ENCODE results near the gene GRIFIN. TPM values are rescaled to one million over a fixed set of nuclear protein-coding genes. Genes with fewer than 3 reads are reported as not detected.

GRIFIN gene
- total and polyA plus RNA-seq, 2 donors (not counting 1 experiment from before 2014, with no cell fraction given) = not detected

DNA sequence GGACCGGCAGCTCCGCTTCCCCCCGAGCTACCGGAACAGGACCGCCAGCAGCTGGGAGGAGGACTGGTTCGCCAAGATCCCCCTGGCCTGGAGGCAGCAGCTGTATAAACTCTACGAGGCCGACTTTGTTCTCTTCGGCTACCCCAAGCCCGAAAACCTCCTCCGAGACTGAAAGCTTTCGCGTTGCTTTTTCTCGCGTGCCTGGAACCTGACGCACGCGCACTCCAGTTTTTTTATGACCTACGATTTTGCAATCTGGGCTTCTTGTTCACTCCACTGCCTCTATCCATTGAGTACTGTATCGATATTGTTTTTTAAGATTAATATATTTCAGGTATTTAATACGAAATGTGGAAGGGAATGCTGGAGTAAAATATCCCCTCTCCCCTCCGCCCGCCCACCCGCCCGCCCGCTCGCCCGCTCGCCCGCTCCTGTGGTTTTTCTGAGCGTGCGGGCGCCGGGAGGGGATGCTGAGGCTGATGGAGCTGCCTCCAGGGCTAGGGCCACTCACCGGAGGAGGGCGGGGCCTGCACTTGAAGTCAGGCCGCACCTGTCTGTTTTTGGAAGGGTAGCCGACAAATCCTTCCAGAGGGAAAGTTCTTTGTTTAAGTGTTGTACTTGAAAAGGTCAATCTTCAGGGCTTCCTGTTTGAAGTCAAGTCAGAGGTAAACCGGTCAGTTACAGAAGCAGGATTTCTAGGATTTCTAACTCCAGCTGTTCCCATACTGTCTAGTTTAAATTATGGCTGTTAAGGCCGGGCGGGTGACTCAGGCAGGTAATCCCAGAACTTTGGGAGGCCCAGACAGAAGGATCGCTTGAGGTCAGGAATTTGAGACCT, 42.3 kb downstream of the GRIFIN start:
- Histone ChIP-seq H3K27me3 (replicated peaks in 1 of 4; ENCODE audit: control extremely low read depth in 1 of 4, control insufficient read depth in 3 of 4, insufficient read depth in 4 of 4, low read length in 3 of 4) (no peaks in the 10 kb centered on the region), H3K9me3 (ENCODE audit: control extremely low read depth in 1 of 3, control insufficient read depth in 2 of 3, insufficient read depth in 1 of 3, low read length in 2 of 3) (peaks cover 0 to 25% (median 11%) of the 10 kb centered on the region in 3 donors), H3K4me2 (replicated peaks; ENCODE audit: low read depth, low read length, poor library complexity, severe bottlenecking) (no peak overlapping the region), H2AFZ (ENCODE audit: insufficient read depth, low read depth, low read length, poor library complexity, severe bottlenecking) (no peak overlapping the region), H3K9ac (ENCODE audit: low read length) (no peak overlapping the region), H3K79me2 (ENCODE audit: control insufficient read depth, insufficient read depth, low read length) (peaks cover 25% of the 10 kb centered on the region), H3K4me1 (ENCODE audit: control insufficient read depth in 2 of 2, insufficient read depth in 2 of 2, low read length in 2 of 2) (no peaks in the 10 kb centered on the region), H4K20me1 (ENCODE audit: control insufficient read depth, insufficient read depth, low read length, poor library complexity, severe bottlenecking) (no peaks in the 10 kb centered on the region), H3K27ac (ENCODE audit: low read length in 2 of 2) (no peak overlapping the region), H3K36me3 (replicated peaks in 1 of 2; ENCODE audit: control extremely low read depth in 1 of 2, control insufficient read depth in 1 of 2, extremely low read depth in 1 of 2, insufficient read depth in 2 of 2, low read length in 1 of 2) (peaks cover 0 to 33% of the 10 kb centered on the region in 2 experiments), H3K4me3 (ENCODE audit: control extremely low read depth in 1 of 5, extremely low read depth in 1 of 5, insufficient read depth in 1 of 5, low read depth in 2 of 5, low read length in 4 of 5) (no peak overlapping the region)
- Mint-ChIP-seq H3K4me1 (no peaks in the 10 kb centered on the region), H3K27ac (no peak overlapping the region), H3K9me3 (ENCODE audit: insufficient read depth) (peaks cover 4% of the 10 kb centered on the region), H3K4me3 (no peak overlapping the region), H3K27me3 (no peaks in the 10 kb centered on the region)
- ATAC-seq (ENCODE audit: low read depth) (no peak), DNase-seq (no peak)
- ChIA-PET POLR2A (interaction anchor here (0.6 kb wide), 1 partner anchor 51 kb away, joined by 3 read pairs; no protein-coding TSS in a partner anchor), CTCF (no interaction called here)
- no peak for TF ChIP-seq EZH2 (IDR thresholded peaks at IDR 0.05; ENCODE audit: borderline replicate concordance, insufficient read depth, low read depth, low read length, poor library complexity, severe bottlenecking)
- TF ChIP-seq, protein P1, sequence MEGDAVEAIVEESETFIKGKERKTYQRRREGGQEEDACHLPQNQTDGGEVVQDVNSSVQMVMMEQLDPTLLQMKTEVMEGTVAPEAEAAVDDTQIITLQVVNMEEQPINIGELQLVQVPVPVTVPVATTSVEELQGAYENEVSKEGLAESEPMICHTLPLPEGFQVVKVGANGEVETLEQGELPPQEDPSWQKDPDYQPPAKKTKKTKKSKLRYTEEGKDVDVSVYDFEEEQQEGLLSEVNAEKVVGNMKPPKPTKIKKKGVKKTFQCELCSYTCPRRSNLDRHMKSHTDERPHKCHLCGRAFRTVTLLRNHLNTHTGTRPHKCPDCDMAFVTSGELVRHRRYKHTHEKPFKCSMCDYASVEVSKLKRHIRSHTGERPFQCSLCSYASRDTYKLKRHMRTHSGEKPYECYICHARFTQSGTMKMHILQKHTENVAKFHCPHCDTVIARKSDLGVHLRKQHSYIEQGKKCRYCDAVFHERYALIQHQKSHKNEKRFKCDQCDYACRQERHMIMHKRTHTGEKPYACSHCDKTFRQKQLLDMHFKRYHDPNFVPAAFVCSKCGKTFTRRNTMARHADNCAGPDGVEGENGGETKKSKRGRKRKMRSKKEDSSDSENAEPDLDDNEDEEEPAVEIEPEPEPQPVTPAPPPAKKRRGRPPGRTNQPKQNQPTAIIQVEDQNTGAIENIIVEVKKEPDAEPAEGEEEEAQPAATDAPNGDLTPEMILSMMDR (IDR thresholded peaks at IDR 0.05) = no peak
- intact Hi-C loops (cut with micrococcal nuclease) = no loop called here
- 96% methylated on average over 28 of the region's 42 CpGs for WGBS (ENCODE audit: insufficient coverage)
